HG02852 (cell line): ENCODE results near the gene FABP6.

Experiments
- ATAC-seq: cut with Tn5 transposase; IDR thresholded peaks from one replicate; pipeline ENCODE4 v1.9.1; 2021; ENCODE audit warnings: mild to moderate bottlenecking, moderate library complexity; ENCODE audit not compliant: unreplicated experiment

The FABP6 gene

GRCh38 chr5:160287378-160288051 lies 58.2 kb downstream of the FABP6 start:
- no peak for ATAC-seq
